C4-2B (cell line): ENCODE results near the gene POLK.
"Not testable (repeated sequence)": the region's sequence is repeated elsewhere in the genome, so short reads cannot be mapped to it uniquely, and the experiment has no call there.

Source experiments
- ZFX ChIP-seq: fragments of 450-650 bp; IDR thresholded peaks from 2 replicates; pipeline ENCODE4 v1.6.1; 2017
- TF ChIP-seq, protein P1 (sequence below): fragments of 450-650 bp; conservative IDR thresholded peaks from 2 replicates; pipeline ENCODE4 v1.5.1; 2017; ENCODE audit warnings: mild to moderate bottlenecking

- TF ChIP-seq, protein P1, sequence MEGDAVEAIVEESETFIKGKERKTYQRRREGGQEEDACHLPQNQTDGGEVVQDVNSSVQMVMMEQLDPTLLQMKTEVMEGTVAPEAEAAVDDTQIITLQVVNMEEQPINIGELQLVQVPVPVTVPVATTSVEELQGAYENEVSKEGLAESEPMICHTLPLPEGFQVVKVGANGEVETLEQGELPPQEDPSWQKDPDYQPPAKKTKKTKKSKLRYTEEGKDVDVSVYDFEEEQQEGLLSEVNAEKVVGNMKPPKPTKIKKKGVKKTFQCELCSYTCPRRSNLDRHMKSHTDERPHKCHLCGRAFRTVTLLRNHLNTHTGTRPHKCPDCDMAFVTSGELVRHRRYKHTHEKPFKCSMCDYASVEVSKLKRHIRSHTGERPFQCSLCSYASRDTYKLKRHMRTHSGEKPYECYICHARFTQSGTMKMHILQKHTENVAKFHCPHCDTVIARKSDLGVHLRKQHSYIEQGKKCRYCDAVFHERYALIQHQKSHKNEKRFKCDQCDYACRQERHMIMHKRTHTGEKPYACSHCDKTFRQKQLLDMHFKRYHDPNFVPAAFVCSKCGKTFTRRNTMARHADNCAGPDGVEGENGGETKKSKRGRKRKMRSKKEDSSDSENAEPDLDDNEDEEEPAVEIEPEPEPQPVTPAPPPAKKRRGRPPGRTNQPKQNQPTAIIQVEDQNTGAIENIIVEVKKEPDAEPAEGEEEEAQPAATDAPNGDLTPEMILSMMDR: not testable (repeated sequence)
- not testable (repeated sequence) for TF ChIP-seq ZFX
Observed at GRCh38 chr5:75498875-75499274, 12.8 kb upstream of the POLK start.
